Naive thymus-derived CD8-positive, alpha-beta T cell (primary cell): ENCODE data around the gene PEX5. TPM values are rescaled to one million over a fixed set of nuclear protein-coding genes. Genes with fewer than 3 reads are reported as not detected.
"Not testable (repeated sequence)": the region's sequence is repeated elsewhere in the genome, so short reads cannot be mapped to it uniquely, and the experiment has no call there.

Experiments
- ATAC-seq, 2 donors: fragments of 150-1000 bp; cut with Tn5 transposase in 1 of 2; sonication (Bioruptor Pico), chemical (Tn5 transposase) in 1 of 2; 1 replicate in 1 of 2; 2 replicates in 1 of 2; pipeline ENCODE4 v1.10.0; 2021; ENCODE audit warnings: mild to moderate bottlenecking in 2 of 2, moderate library complexity in 2 of 2
- POLR2A ChIA-PET: fragments of 350-600 bp; sonication (Branson Sonifier 250); formaldehyde crosslinking; loops from one replicate; lab custom pipeline; 2021; ENCODE audit warnings: antibody characterized with exemption; lab: Charles Lee
- DNase-seq, 10 donors: peaks; one replicate each; pipeline versions ENCODE4 v3.0.0 to v3.0.0-alpha.2; 2020 to 2022
- H3K27ac Mint-ChIP-seq, 10 donors: one replicate each; pipeline ENCODE4 v1.8.0; 2020 to 2022; ENCODE audit warnings: mild to moderate bottlenecking in 10 of 10, mixed read lengths in 10 of 10, moderate library complexity in 4 of 10, inconsistent platforms in 1 of 10
- H3K27me3 Mint-ChIP-seq, 5 donors: one replicate each; pipeline ENCODE4 v1.8.0; 2021 to 2022; ENCODE audit warnings: mixed read lengths in 5 of 5
- H3K36me3 Mint-ChIP-seq, 3 donors: one replicate each; pipeline ENCODE4 v1.8.0; 2020 to 2022; ENCODE audit warnings: mixed read lengths in 3 of 3, mild to moderate bottlenecking in 2 of 3, inconsistent platforms in 1 of 3
- H3K4me1 Mint-ChIP-seq, 4 donors: one replicate each; pipeline ENCODE4 v1.8.0; 2021 to 2022; ENCODE audit warnings: mixed read lengths in 4 of 4
- H3K4me3 Mint-ChIP-seq, 10 donors: one replicate each; pipeline ENCODE4 v1.8.0; 2020 to 2022; ENCODE audit warnings: mild to moderate bottlenecking in 10 of 10, mixed read lengths in 10 of 10, moderate library complexity in 6 of 10, inconsistent platforms in 1 of 10
- H3K9me3 Mint-ChIP-seq, 9 donors: one replicate each; pipeline ENCODE4 v1.8.0; 2020 to 2022; ENCODE audit warnings: mixed read lengths in 9 of 9, mild to moderate bottlenecking in 3 of 9, inconsistent platforms in 1 of 9, moderate library complexity in 1 of 9
- polyA plus RNA-seq, 3 donors: library from polyadenylated mRNA; unstranded; fragments of 300-500 nt; fragmentation: Illumina TruSeq; gene quantifications; one replicate each; pipeline ENCODE4 v1.2.3, GENCODE V29; 2021
- total RNA-seq, 8 experiments: library from RNA in 2 of 8; stranded (reverse) in 2 of 8; gene quantifications; one replicate each; pipeline ENCODE4 v1.2.3 and lab custom pipeline; 2021 to 2026

PEX5 gene
- total and polyA plus RNA-seq, 5 experiments from 2014 or later: 13.4 to 31.2 (median 19.8) TPM

DNA sequence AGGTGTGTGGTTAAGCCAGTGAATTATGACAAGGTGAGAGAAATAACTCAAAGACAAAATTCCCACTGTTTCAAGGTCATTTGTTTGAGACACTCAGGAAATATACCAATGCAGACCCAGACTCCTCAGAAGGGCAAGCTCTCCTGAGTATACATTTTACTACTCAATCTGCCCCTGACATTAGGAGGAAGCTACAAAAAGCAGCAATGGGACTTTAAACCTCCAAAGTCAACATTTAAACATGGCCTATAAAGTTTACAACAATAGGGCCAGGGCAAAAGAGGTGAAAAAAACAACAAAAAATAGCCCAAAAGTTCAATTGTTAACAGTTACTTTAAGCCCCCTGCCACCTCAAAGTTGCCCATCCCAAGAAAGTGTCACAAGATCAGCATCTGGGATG, 19.5 kb upstream of the PEX5 start:
- no peak overlapping the region for H3K27ac Mint-ChIP-seq
- peaks cover 14 to 26% (median 15%) of the 10 kb centered on the region in 5 donors for H3K27me3 Mint-ChIP-seq
- ATAC-seq (no peak), DNase-seq (no peak)
- H3K36me3 Mint-ChIP-seq: peaks cover 0 to 22% (median 11%) of the 10 kb centered on the region in 3 donors
- peaks cover 5 to 54% (median 14%) of the 10 kb centered on the region in 9 donors for H3K9me3 Mint-ChIP-seq
- H3K4me1 Mint-ChIP-seq: no peaks in the 10 kb centered on the region
- H3K4me3 Mint-ChIP-seq: no peak overlapping the region
- POLR2A ChIA-PET: no interaction called here

DNA sequence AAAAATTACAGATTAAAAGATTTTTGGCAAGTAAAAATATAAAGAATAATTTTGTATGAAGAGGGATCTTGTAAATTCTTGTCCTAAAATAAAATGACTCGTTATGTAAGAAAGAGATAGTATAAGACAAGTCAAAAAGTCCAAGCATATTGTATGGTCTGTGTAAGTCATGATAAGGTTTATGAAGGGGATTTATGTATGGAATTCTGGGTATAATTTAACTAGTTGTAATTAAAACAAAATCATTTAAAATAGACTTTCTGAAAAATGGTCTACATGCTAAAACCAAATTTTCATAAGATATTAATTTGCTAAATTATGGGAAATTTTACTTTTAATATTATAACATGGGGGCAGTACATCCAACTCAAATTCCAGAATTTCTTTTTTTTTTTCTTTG, 17.6 kb upstream of the PEX5 start:
- peaks cover 0 to 22% (median 11%) of the 10 kb centered on the region in 3 donors for H3K36me3 Mint-ChIP-seq
- POLR2A ChIA-PET: no interaction called here
- no peak for ATAC-seq
- H3K4me1 Mint-ChIP-seq: no peaks in the 10 kb centered on the region
- H3K9me3 Mint-ChIP-seq: peaks cover 8 to 54% (median 14%) of the 10 kb centered on the region in 9 donors
- no peak overlapping the region for H3K27ac Mint-ChIP-seq
- no peak overlapping the region for H3K4me3 Mint-ChIP-seq
- H3K27me3 Mint-ChIP-seq: peaks cover 20 to 31% (median 22%) of the 10 kb centered on the region in 5 donors
- no peak for DNase-seq

DNA sequence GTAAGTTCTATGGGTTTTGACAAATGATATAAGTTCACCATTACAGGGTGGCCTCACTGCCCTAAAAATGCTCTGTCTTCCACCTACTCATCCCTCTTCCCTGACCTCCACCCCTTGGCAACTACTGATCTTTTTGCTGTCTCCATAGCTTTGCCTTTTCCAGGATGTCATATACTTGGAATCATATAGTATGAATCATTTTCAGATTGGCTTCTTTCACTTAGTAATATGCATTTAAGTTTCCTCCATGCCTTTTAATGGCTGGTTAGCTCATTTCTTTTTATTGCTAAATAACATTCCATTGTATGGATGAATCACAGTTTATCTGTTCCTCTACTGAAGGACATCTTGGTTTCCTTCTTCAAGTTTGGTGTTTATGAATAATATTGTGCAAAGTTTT, 14.0 kb upstream of the PEX5 start:
- Mint-ChIP-seq H3K27ac (no peak overlapping the region), H3K4me3 (no peak overlapping the region), H3K27me3 (peaks cover 18 to 46% (median 36%) of the 10 kb centered on the region in 5 donors)

DNA sequence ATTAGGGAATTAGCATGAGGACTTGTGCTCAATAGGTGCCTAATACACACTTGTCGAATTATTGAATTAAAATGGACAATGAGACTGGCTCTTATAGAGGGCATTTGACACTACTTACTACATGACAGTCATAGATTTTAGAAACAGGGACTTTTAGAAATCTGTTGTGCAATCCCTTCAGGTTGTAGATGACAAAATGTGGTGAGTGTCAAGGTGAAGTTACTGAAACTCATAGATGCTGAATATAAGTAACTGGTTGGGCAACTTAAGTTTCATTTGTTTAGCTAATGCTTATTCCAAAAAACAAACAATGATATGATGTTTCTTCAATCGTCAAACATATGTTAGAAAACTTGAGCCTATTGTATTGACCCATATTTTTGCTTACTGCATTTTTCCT, 12.9 kb upstream of the PEX5 start:
- ATAC-seq (no peak), DNase-seq (no peak)
- POLR2A ChIA-PET: no interaction called here
- Mint-ChIP-seq H3K27ac (no peak overlapping the region), H3K9me3 (peaks cover 0 to 14% (median 6%) of the 10 kb centered on the region in 9 donors), H3K27me3 (peaks cover 21 to 48% (median 41%) of the 10 kb centered on the region in 5 donors), H3K36me3 (peaks cover 0 to 2% (median 0%) of the 10 kb centered on the region in 3 donors), H3K4me3 (no peak overlapping the region), H3K4me1 (no peaks in the 10 kb centered on the region)

More for the DNA sequence above, 14.0 kb upstream of the PEX5 start:
- peaks cover 0 to 3% (median 0%) of the 10 kb centered on the region in 3 donors for H3K36me3 Mint-ChIP-seq
- ATAC-seq (no peak), DNase-seq (no peak)
- no peaks in the 10 kb centered on the region for H3K4me1 Mint-ChIP-seq
- POLR2A ChIA-PET: no interaction called here
- peaks cover 0 to 25% (median 9%) of the 10 kb centered on the region in 9 donors for H3K9me3 Mint-ChIP-seq

DNA sequence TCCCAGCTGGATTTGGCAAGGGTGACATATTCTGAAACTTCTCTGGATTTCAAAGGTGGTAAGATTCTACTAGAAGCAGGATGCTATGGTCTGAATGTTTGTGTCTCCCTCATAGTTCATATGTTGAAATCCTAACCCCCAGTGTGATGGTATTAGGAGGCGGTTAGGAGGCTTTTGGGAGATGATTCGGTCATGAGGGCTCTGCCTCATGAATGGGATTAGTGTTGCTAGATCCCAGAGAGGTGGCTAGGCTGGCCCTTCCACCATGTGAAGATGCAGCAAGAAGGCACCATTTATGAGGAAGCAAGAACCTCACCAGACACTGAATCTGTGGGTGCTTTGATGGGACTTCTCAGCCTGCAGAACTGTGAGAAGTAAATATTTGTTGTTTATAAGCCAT, 11.0 kb upstream of the PEX5 start:
- no peaks in the 10 kb centered on the region for H3K36me3 Mint-ChIP-seq
- ATAC-seq: no peak

DNA sequence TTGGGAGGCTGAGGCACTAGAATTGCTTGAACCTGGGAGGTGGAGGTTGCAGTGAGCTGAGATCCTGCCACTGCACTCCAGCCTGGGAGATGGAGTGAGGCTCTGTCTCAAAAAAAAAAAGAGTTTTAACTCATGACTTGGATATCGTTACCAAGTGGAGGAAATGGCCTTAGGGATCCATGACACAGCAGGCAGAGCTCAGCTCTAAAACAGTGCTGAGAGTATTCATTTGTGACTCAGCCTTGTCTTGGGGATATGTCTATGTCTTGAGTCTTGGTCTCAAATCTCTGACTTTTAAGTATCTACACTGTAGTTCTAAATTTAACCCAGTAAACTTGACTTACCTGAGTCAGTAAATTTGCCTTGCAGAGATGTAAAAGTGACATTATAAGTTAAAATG, 8.8 kb upstream of the PEX5 start:
- H3K27me3 Mint-ChIP-seq: peaks cover 17 to 39% (median 27%) of the 10 kb centered on the region in 5 donors
- no peak for ATAC-seq
- H3K4me3 Mint-ChIP-seq: no peak overlapping the region
- peaks cover 0 to 4% (median 0%) of the 10 kb centered on the region in 9 donors for H3K9me3 Mint-ChIP-seq
- POLR2A ChIA-PET: no interaction called here
- DNase-seq: no peak
- H3K4me1 Mint-ChIP-seq: peaks cover 0 to 3% (median 0%) of the 10 kb centered on the region in 4 donors
- no peak overlapping the region for H3K27ac Mint-ChIP-seq
- H3K36me3 Mint-ChIP-seq: no peaks in the 10 kb centered on the region

More for the DNA sequence above, 11.0 kb upstream of the PEX5 start:
- Mint-ChIP-seq H3K4me3 (no peak overlapping the region), H3K4me1 (no peaks in the 10 kb centered on the region), H3K27ac (no peak overlapping the region), H3K27me3 (peaks cover 18 to 48% (median 38%) of the 10 kb centered on the region in 5 donors), H3K9me3 (peaks cover 0 to 4% (median 0%) of the 10 kb centered on the region in 9 donors)
- DNase-seq: no peak
- POLR2A ChIA-PET: no interaction called here

DNA sequence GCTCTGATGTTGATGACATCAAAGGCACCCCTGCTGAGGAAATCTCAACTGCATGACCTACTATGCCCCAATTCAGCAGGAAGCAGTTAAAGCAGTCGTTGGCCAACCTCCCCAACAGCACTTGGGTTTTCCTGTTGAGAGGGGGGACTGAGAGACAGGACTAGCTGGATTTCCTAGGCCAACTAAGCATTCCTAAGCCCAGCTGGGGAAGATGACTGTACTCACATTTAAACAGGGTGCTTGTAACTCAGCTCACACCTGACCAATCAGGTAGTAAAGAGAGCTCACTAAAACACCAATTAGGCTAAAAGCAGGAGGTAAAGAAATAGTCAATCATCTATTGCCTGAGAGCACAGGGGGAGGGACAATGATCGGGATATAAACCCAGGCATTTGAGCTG, 3.4 kb upstream of the PEX5 start:
- peaks cover 2 to 12% (median 2%) of the 10 kb centered on the region in 5 donors for H3K27me3 Mint-ChIP-seq
- not testable (repeated sequence) for H3K36me3 Mint-ChIP-seq, ATAC-seq, H3K9me3 Mint-ChIP-seq, H3K4me3 Mint-ChIP-seq, DNase-seq, H3K27ac Mint-ChIP-seq
- peaks cover 8 to 37% (median 21%) of the 10 kb centered on the region in 4 donors for H3K4me1 Mint-ChIP-seq
- POLR2A ChIA-PET: interaction anchor here (0.6 kb wide), 1 partner anchor 266 kb away, joined by 3 read pairs; no protein-coding TSS in a partner anchor

DNA sequence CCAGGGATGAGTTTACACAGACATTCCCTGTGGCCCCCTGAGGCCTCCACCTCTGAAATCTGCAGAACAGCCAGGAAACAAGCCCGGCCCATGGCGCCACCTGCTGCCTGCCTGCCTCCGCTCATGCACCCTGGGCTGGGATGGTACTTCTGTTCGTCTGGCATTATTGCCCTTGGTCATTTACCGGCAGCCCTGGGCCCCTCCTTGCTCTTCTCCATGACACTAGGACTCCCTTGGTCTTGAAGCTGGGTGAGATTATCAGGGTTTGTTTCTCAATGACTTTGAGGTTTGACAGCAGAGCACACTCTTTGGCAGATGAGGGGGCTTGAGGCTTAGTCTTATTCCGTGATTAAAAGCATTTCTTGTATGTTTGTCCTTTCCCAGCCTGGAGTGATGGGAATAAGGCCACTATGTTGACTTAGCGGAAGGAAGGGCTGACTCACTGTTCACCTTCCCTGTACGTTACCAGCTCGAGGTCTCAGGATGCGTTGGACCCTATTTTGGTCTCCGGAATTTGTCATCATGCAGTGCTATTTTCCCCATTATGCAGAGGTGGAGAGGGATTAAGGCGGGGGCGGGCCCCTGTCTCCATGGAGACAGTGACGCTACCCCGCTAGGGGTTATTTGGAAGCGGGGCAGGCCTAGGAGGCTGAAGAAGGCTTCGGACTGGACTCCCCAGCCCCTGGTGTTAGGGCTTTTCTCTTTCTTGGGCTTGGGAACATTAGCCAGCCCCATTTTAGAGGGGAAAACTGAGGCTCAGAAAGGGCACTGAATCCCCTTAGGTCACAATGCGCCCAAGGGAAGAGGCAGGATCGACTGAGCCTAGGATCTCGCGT, 706 bp upstream of the PEX5 start:
- ATAC-seq (peak; percentile 28 to 35), DNase-seq (peak; percentile 31 to 79 (median 58))
- H3K9me3 Mint-ChIP-seq: no peaks in the 10 kb centered on the region
- H3K4me1 Mint-ChIP-seq: peaks cover 25 to 62% (median 42%) of the 10 kb centered on the region in 4 donors
- POLR2A ChIA-PET: interaction anchor here (0.7 to 1.2 kb wide), 2 partner anchors 82 to 244 kb away, joined by 3 read pairs; no protein-coding TSS in a partner anchor
- H3K36me3 Mint-ChIP-seq: peaks cover 0 to 21% (median 3%) of the 10 kb centered on the region in 3 donors
- H3K27me3 Mint-ChIP-seq: no peaks in the 10 kb centered on the region
- H3K4me3 Mint-ChIP-seq: peak overlapping the region; percentile 92 to 99 (median 98)
- H3K27ac Mint-ChIP-seq: peak overlapping the region; percentile 95 to 99 (median 98)

DNA sequence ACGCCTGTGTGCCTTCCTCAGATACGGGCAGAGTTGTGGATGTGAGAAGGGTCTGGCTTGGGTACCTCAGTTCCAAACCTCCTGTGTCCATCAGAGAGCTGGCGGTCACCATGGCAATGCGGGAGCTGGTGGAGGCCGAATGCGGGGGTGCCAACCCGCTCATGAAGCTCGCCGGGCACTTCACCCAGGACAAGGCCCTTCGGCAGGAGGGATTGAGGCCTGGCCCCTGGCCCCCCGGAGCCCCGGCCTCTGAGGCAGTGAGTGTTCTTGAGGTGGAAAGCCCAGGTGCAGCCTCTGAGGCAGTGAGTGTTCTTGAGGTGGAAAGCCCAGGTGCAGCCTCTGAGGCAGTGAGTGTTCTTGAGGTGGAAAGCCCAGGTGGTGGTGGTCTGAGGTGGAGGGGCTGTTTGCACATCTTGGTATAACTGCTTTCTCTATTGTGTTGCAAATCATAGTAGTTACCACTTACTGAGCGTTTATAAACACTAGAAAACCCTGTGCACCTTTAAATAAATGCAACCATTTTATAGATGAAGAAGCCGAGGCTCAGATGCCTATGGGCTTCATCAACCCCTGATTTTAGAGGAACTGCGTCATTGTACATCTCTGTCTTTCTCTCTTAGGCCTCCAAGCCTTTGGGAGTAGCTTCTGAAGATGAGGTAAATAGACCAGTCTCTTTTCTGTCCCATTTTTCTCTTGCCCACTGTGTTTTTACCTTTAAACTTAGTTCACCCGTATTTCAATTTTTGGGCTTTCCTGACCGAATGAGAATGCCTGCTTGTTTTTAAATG, 976 bp downstream of the PEX5 start:
- POLR2A ChIA-PET: interaction anchor here (0.6 to 1.2 kb wide), 2 partner anchors 83 to 501 kb away, joined by 3 to 6 read pairs; partner anchors contain the start of gene ZNF384
- peaks cover 0 to 36% (median 8%) of the 10 kb centered on the region in 3 donors for H3K36me3 Mint-ChIP-seq
- H3K9me3 Mint-ChIP-seq: no peaks in the 10 kb centered on the region
- ATAC-seq (no peak), DNase-seq (peak in 6 of 10 donors; percentile 2 to 24 (median 8))
- H3K27me3 Mint-ChIP-seq: no peaks in the 10 kb centered on the region
- peaks cover 36 to 77% (median 55%) of the 10 kb centered on the region in 4 donors for H3K4me1 Mint-ChIP-seq
- H3K4me3 Mint-ChIP-seq: peak overlapping the region; percentile 83 to 99 (median 90)
- peak overlapping the region; percentile 32 to 92 (median 85) for H3K27ac Mint-ChIP-seq

DNA sequence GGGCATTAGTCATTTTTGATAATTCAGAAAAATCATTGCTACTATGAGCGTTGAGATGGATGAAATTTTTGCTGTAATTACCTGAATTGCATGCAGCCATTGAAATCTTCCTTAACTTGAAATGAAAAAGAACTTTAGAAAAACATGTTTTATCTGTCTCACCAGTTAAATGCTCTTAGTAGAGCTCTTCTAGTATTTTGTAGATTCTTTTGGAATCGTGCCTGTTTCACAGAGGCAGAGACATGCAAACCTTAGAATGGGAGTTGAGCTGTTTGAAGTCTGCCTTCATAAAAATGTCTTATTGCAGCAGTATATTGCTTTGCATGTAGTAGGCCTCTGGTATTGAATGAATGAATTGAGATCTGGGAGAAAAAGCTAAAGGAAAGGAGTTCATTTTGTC, 4.2 kb downstream of the PEX5 start:
- peaks cover 36 to 67% (median 49%) of the 10 kb centered on the region in 4 donors for H3K4me1 Mint-ChIP-seq
- no peaks in the 10 kb centered on the region for H3K9me3 Mint-ChIP-seq
- peak overlapping the region in 5 of 10 donors; percentile 1 to 35 (median 8) for H3K27ac Mint-ChIP-seq
- DNase-seq: no peak
- POLR2A ChIA-PET: no interaction called here
- no peaks in the 10 kb centered on the region for H3K27me3 Mint-ChIP-seq
- ATAC-seq: no peak
- peaks cover 0 to 51% (median 8%) of the 10 kb centered on the region in 3 donors for H3K36me3 Mint-ChIP-seq
- no peak overlapping the region for H3K4me3 Mint-ChIP-seq

DNA sequence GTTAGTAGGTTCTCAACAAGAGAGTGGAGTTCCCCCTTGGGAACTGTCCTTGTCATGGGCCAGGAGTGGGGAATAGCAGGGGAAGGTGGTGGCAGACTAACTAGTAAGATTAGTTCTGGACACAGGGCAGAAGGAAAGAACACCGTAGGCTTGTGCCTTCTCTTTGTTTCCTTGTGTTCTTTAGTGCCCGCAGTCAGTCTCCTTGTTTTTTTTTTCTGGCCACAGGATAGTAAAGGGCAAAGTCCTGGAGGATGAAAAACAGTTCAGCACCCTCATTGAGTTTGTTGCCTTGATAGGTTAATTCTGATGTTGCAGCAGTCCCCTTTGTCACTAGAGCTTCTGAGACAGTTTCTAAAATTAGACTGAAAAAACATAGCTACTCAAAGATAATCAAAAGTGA, 8.4 kb downstream of the PEX5 start:
- no peaks in the 10 kb centered on the region for H3K27me3 Mint-ChIP-seq
- no peak overlapping the region for H3K4me3 Mint-ChIP-seq
- POLR2A ChIA-PET: no interaction called here
- ATAC-seq (no peak), DNase-seq (no peak)
- no peaks in the 10 kb centered on the region for H3K9me3 Mint-ChIP-seq
- peaks cover 16 to 27% (median 21%) of the 10 kb centered on the region in 4 donors for H3K4me1 Mint-ChIP-seq
- H3K36me3 Mint-ChIP-seq: peaks cover 0 to 65% (median 27%) of the 10 kb centered on the region in 3 donors
- H3K27ac Mint-ChIP-seq: peak overlapping the region in 1 of 10 donors; percentile 19

DNA sequence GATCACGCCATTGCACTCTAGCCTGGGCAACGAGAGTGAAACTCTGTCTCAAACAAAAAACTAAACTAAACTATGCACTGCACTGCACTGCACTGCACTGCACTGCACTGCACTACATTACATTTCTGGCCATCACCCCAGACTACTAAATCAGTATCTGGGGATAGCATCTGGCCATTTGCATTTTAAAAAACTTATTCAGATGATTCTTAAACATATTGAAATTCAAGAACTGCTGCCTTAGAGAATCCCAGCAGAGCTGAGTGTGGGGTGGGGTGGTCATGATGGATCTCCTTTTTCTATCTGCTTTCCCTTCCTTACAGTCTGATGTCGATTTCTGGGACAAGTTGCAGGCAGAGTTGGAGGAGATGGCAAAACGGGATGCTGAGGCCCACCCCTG, 13.6 kb downstream of the PEX5 start:
- H3K4me1 Mint-ChIP-seq: peaks cover 0 to 3% (median 0%) of the 10 kb centered on the region in 4 donors
- H3K27ac Mint-ChIP-seq: peak overlapping the region in 1 of 10 donors; percentile 20
- H3K9me3 Mint-ChIP-seq: no peaks in the 10 kb centered on the region
- H3K27me3 Mint-ChIP-seq: no peaks in the 10 kb centered on the region
- POLR2A ChIA-PET: no interaction called here
- no peak overlapping the region for H3K4me3 Mint-ChIP-seq
- no peak for ATAC-seq
- no peak for DNase-seq
- H3K36me3 Mint-ChIP-seq: peaks cover 23 to 82% (median 60%) of the 10 kb centered on the region in 3 donors
